Heart left ventricle (tissue), 16 donors: ENCODE data around the gene ZNF628. TPM values are rescaled to one million over a fixed set of nuclear protein-coding genes. Genes with fewer than 3 reads are reported as not detected.

Experiments
- ATAC-seq, 4 donors: fragments of 200-7000 bp; cut with Tn5 transposase; one replicate each; pipeline ENCODE4 v1.9.1; 2020 to 2022; ENCODE audit warnings: moderate library complexity in 4 of 4, mild to moderate bottlenecking in 3 of 4, moderate number of reproducible peaks in 1 of 4
- DNase-seq, 5 donors: peaks; one replicate each; pipeline ENCODE4 v3.0.0-alpha.2; 2020
- H3K27ac ChIP-seq, 12 donors: fragments of 200-600 bp; sonication (generic) in 4 of 12; one replicate each; pipeline versions ENCODE4 v1.5.0 to v1.8.0; 2016 to 2022; ENCODE audit warnings: mild to moderate bottlenecking in 2 of 12
- H3K27me3 ChIP-seq, 9 donors: fragments of 200-600 bp; sonication (generic) in 2 of 9; one replicate each; pipeline versions ENCODE4 v1.5.1 to v1.8.0; 2016 to 2022; ENCODE audit warnings: mild to moderate bottlenecking in 3 of 9
- H3K36me3 ChIP-seq, 9 donors: fragments of 200-600 bp; sonication (generic) in 2 of 9; one replicate each; pipeline versions ENCODE4 v1.5.0 to v1.8.0; 2018 to 2022; ENCODE audit warnings: mild to moderate bottlenecking in 2 of 9
- H3K4me1 ChIP-seq, 12 donors: fragments of 200-600 bp; sonication (generic) in 4 of 12; one replicate each; pipeline versions ENCODE4 v1.5.0 to v1.8.0; 2016 to 2022; ENCODE audit warnings: mild to moderate bottlenecking in 3 of 12
- H3K4me3 ChIP-seq, 12 donors: fragments of 200-600 bp; sonication (generic) in 4 of 12; one replicate each; pipeline versions ENCODE4 v1.5.0 to v1.8.0; 2017 to 2022; ENCODE audit warnings: mild to moderate bottlenecking in 9 of 12, moderate library complexity in 4 of 12
- H3K9me3 ChIP-seq, 12 donors: fragments of 200-600 bp; sonication (generic) in 4 of 12; one replicate each; pipeline versions ENCODE4 v1.5.0 to v1.8.0; 2016 to 2022; ENCODE audit warnings: mild to moderate bottlenecking in 1 of 12
- CTCF ChIP-seq, 12 donors: fragments of 200-600 bp; sonication (generic) in 4 of 12; IDR thresholded peaks; one replicate each; pipeline versions ENCODE4 v1.5.0 to v1.8.0; 2018 to 2022; ENCODE audit warnings: antibody characterized with exemption in 12 of 12, mild to moderate bottlenecking in 5 of 12
- POLR2A ChIP-seq, 2 donors: fragments of 450-650 bp; IDR thresholded peaks; one replicate each; pipeline ENCODE4 v1.6.1; 2017; ENCODE audit warnings: antibody characterized with exemption in 2 of 2, mild to moderate bottlenecking in 2 of 2, moderate library complexity in 2 of 2
- WGBS, 4 donors: extraction: QIAGEN DNeasy Blood & Tissue Kit in 2 of 4; methylation state at CpG; one replicate each; pipeline versions ENCODE4 v1.1.5 to v1.1.7; 2013 to 2018; 5-methylcytosine and 5-hydroxymethylcytosine counted together
- intact Hi-C, 10 donors: fragments of 100-400 bp; cut with DNase I; formaldehyde crosslinking; loops; one replicate each; pipeline versions ENCODE4 v1.11.1 to v1.14.2; 2022
- polyA plus RNA-seq, 2 donors: library from polyadenylated mRNA; stranded (reverse); fragments of 200-250 nt; gene quantifications; one replicate each; pipeline ENCODE4 v1.2.3, GENCODE V29; 2013
- total RNA-seq, 9 donors: library from RNA; depleted of rRNA in 2 of 9; stranded (reverse); fragments of >200 nt in 2 of 9; fragmentation: NEBNext Ultra II Directional in 3 of 9; extraction: Animal tissue kit (Norgen Biotek cat#: 25700) in 3 of 9; gene quantifications; one replicate each; pipeline versions ENCODE4 v1.1.0 to v1.2.4, GENCODE V29; 2016 to 2023
- donor health status: ischemic (EF 13 %, LVEDD 7.1; RV severe dilation, severe dysfunction).
- donor health status: healthy with polysubstance abuse.
- donor health status: DM: no; HTN: yes; CAD: no.
- donor health status: DM: no; HTN: no; CAD: no.
- donor health status: ischemic (EF 25% LVEDD 6.9; RV normal size, moderate dysfunction).
- donor health status: ischemic (EF 25% LVEDD 5.7; RV mildly dilated, moderate dysfunction).
- donor health status: healthy.
- donor health status: DM: yes; HTN: yes; CAD: no.
- donor health status: ischemic (EF 35%, LVEDD 5.7; RV mildly dilated, moderate dysfunction).
- donor health status: nonischemic (EF 11% LVEDD 7.7; RV severe dilation, severe dysfunction).
- donor health status: DM: yes; HTN: yes; CAD: no.
- donor health status: PGD.
- donor health status: ischemic (EF 29% LVEDD 5.4; RV normal size, mild dysfunction).
- donor health status: nonischemic (EF 23%, LVEDD 6.1; RV moderate dilation, normal function).

ZNF628 gene
- total and polyA plus RNA-seq, 11 donors: 2.3 to 10.3 (median 5.4) TPM

- Histone ChIP-seq H3K9me3 (no peaks in the 10 kb centered on the region), H3K4me3 (no peak overlapping the region), H3K4me1 (peaks cover 0 to 43% (median 26%) of the 10 kb centered on the region in 12 donors), H3K27ac (peak overlapping the region in 4 of 12 donors; percentile 19 to 99 (median 64)), H3K36me3 (peaks cover 0 to 7% (median 0%) of the 10 kb centered on the region in 9 donors), H3K27me3 (peaks cover 0 to 11% (median 0%) of the 10 kb centered on the region in 9 donors)
- intact Hi-C loops: no loop called here
- ATAC-seq: no peak
- WGBS, 4 donors: 75 to 80% (median 77%) methylated on average over 23 to 24 of the region's 24 CpGs
- TF ChIP-seq CTCF (IDR thresholded peaks at IDR 0.05): no peak
- TF ChIP-seq POLR2A (IDR thresholded peaks at IDR 0.05): no peak
- peak in 2 of 5 donors; percentile 18 to 20 for DNase-seq
Observed at GRCh38 chr19:55491546-55492360, 15.3 kb downstream of the ZNF628 start.

DNA sequence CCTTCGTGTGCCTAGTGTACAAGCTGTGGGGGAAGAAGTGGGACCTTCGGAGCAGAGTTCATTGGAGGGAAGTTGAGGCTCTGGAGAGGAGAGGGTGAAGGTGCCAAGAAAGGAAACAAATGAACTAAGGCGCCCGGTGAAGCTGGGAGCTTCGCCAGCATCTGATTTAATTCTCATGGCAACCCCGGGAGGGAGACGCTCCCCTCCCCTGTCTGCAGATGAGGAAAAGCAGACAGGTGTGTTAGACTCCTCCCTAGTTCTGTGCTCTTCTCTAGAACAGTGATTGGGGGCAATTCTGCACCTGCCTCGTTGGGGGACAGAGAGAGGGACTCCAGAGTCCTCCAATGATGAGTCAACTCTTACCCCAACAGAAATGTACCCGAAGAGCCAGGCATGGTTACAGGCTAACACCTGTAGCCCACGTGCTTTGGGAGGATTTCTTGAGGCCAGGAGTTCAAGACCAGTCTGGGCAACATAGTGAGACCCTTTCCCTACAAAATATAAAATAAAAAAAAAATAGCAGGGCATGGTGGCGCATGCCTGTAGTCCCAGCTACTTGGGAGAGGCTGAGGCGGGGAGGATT, 16.0 kb downstream of the ZNF628 start:
- H3K4me1 ChIP-seq: peaks cover 0 to 36% (median 21%) of the 10 kb centered on the region in 12 donors
- no peaks in the 10 kb centered on the region for H3K9me3 ChIP-seq
- ATAC-seq (no peak), DNase-seq (peak in 2 of 5 donors; percentile 12 to 17)
- WGBS, 4 donors: 48 to 56% (median 52%) methylated on average over 12 of the region's 12 CpGs
- TF ChIP-seq POLR2A (IDR thresholded peaks at IDR 0.05) (no peak), CTCF (IDR thresholded peaks at IDR 0.05) (no peak)
- peak overlapping the region in 7 of 12 donors; percentile 85 to 99 (median 93) for H3K27ac ChIP-seq
- peaks cover 0 to 14% (median 0%) of the 10 kb centered on the region in 9 donors for H3K36me3 ChIP-seq
- intact Hi-C loops: no loop called here
- peaks cover 0 to 11% (median 0%) of the 10 kb centered on the region in 9 donors for H3K27me3 ChIP-seq
- no peak overlapping the region for H3K4me3 ChIP-seq

GRCh38 chr19:55493052-55493644, 16.7 kb downstream of the ZNF628 start:
- DNase-seq: peak in 4 of 5 donors; percentile 41 to 71 (median 61)
- ATAC-seq: peak in 2 of 4 donors; percentile 5 to 10
- Histone ChIP-seq H3K9me3 (no peaks in the 10 kb centered on the region), H3K36me3 (peaks cover 0 to 17% (median 0%) of the 10 kb centered on the region in 9 donors), H3K27me3 (peaks cover 0 to 11% (median 0%) of the 10 kb centered on the region in 9 donors), H3K4me1 (peaks cover 0 to 29% (median 15%) of the 10 kb centered on the region in 12 donors), H3K27ac (peak overlapping the region; percentile 77 to 99 (median 86)), H3K4me3 (peak overlapping the region in 11 of 12 donors; percentile 24 to 68 (median 49))
- 30 to 49% (median 33%) methylated on average over 16 to 18 of the region's 18 CpGs for WGBS, 4 donors
- TF ChIP-seq CTCF (IDR thresholded peaks at IDR 0.05) (peak in 1 of 12 donors; percentile 8), POLR2A (IDR thresholded peaks at IDR 0.05) (no peak)
- intact Hi-C loops: no loop called here
